HepG2 (cell line): ENCODE measurements around the gene PKD2L1. TPM values are rescaled to one million over a fixed set of nuclear protein-coding genes. Genes with fewer than 3 reads are reported as not detected.

Source experiments
- HES4 ChIP-seq: sonication (generic); formaldehyde crosslinking; IDR thresholded peaks from 2 replicates; pipeline ENCODE4 v1.9.0; 2021; ENCODE audit warnings: mild to moderate bottlenecking, missing genetic modification reagents, borderline replicate concordance
- HMG20A ChIP-seq: IDR thresholded peaks from 2 replicates; pipeline ENCODE4 v1.6.1; 2016; ENCODE audit warnings: borderline replicate concordance
- HNF4G ChIP-seq, 2 experiments: sonication (generic) in 1 of 2; formaldehyde crosslinking in 1 of 2; IDR thresholded peaks; 2 replicates each; pipeline versions ENCODE4 v1.4.0 to v1.6.1; 2011 to 2020; ENCODE audit warnings: borderline replicate concordance in 2 of 2, low read depth in 2 of 2, mild to moderate bottlenecking in 2 of 2, low read length in 1 of 2, missing genetic modification reagents in 1 of 2, moderate library complexity in 1 of 2
- HOXA5 ChIP-seq: sonication (generic); formaldehyde crosslinking; IDR thresholded peaks from 2 replicates; pipeline ENCODE4 v1.4.0; 2020; ENCODE audit warnings: missing genetic modification reagents
- KIAA2018 ChIP-seq: sonication (generic); formaldehyde crosslinking; IDR thresholded peaks from 2 replicates; pipeline ENCODE4 v1.5.0; 2020; ENCODE audit warnings: mild to moderate bottlenecking, missing genetic modification reagents, borderline replicate concordance
- REPIN1 ChIP-seq: sonication (generic); formaldehyde crosslinking; IDR thresholded peaks from 2 replicates; pipeline ENCODE4 v1.8.0; 2022; ENCODE audit warnings: missing genetic modification reagents, low read depth, mild to moderate bottlenecking, borderline replicate concordance
- SMAD9 ChIP-seq: sonication (generic); formaldehyde crosslinking; IDR thresholded peaks from 2 replicates; pipeline ENCODE4 v1.5.1; 2020; ENCODE audit warnings: mild to moderate bottlenecking, missing genetic modification reagents
- TARDBP ChIP-seq: sonication (generic); formaldehyde crosslinking; IDR thresholded peaks from 2 replicates; pipeline ENCODE4 v1.8.0; 2022; ENCODE audit warnings: mild to moderate bottlenecking, missing genetic modification reagents
- USF2 ChIP-seq, 2 experiments: sonication (generic) in 1 of 2; formaldehyde crosslinking in 1 of 2; IDR thresholded peaks; 2 replicates each; pipeline versions ENCODE4 v1.5.1 to v1.6.1; 2011 to 2020; ENCODE audit warnings: borderline replicate concordance in 1 of 2, low read depth in 1 of 2, low read length in 1 of 2, mild to moderate bottlenecking in 1 of 2, missing genetic modification reagents in 1 of 2, moderate library complexity in 1 of 2
- ZSCAN29 ChIP-seq: sonication (generic); formaldehyde crosslinking; conservative IDR thresholded peaks from 2 replicates; pipeline ENCODE4 v1.4.0; 2020; ENCODE audit warnings: mild to moderate bottlenecking, missing genetic modification reagents
- polyA plus RNA-seq, 8 experiments: library from polyadenylated mRNA; depleted of rRNA in 3 of 8; stranded (reverse) in 7 of 8; unstranded in 1 of 8; fragments of >200 nt; fragmentation: Illumina TruSeq in 4 of 8; extraction: Trizol in 4 of 8; gene quantifications; 2 replicates each; pipeline versions ENCODE4 v1.2.1 to v1.2.3, GENCODE V29; 2011 to 2016; ENCODE audit warnings: low read depth in 4 of 8, missing spikeins in 1 of 8, mixed read lengths in 1 of 8; ENCODE audit not compliant: insufficient read depth in 1 of 8
- total RNA-seq, 5 experiments: library from RNA; depleted of rRNA; stranded (reverse); fragments of >200 nt; fragmentation: Illumina TruSeq; extraction: Trizol; gene quantifications; 2 replicates each; pipeline ENCODE4 v1.2.3, GENCODE V29; 2016; ENCODE audit warnings: low read depth in 1 of 5

Gene PKD2L1
- total and polyA plus RNA-seq, 2 of the 13 experiments (the other 11 are each of a cell fraction or from before 2014, with no cell fraction given) = 0.07 to 0.15 TPM

GRCh38 chr10:100373298-100374199 is 43.5 kb upstream of the PKD2L1 start (continued):
- TF ChIP-seq SMAD9 (CRISPR knock-in tag) (no peak), TARDBP (peak; percentile 83), ZSCAN29 (CRISPR knock-in tag) (peak; percentile 71; the same call in 1 of the 2 replicates), USF2 (IDR thresholded peaks at IDR 0.05; ENCODE audit: low read depth, low read length) (peak; percentile 83), USF2 (CRISPR knock-in tag; IDR thresholded peaks at IDR 0.05; ENCODE audit: borderline replicate concordance) (peak; percentile 87; the same call in 1 of the 2 replicates), HOXA5 (peak; percentile 60; the same call in 1 of the 2 replicates), HNF4G (IDR thresholded peaks at IDR 0.05; ENCODE audit: borderline replicate concordance, low read depth, low read length) (0 out of 2 replicates have a peak, but pooled peaks have one; percentile 17), HNF4G (CRISPR knock-in tag; IDR thresholded peaks at IDR 0.05; ENCODE audit: borderline replicate concordance, low read depth) (no peak), HES4 (CRISPR knock-in tag) (0 out of 2 replicates have a peak, but pooled peaks have one; percentile 70), HMG20A (no peak; the same call in 1 of the 2 replicates), REPIN1 (CRISPR knock-in tag) (peak; percentile 89; the same call in 1 of the 2 replicates), KIAA2018 (CRISPR knock-in tag) (peak; percentile 51; the same call in 1 of the 2 replicates)
